ENCODE measurements around the gene GRM5. TPM values are rescaled to one million over a fixed set of nuclear protein-coding genes. Genes with fewer than 3 reads are reported as not detected.
"Not testable (repeated sequence)": the region's sequence is repeated elsewhere in the genome, so short reads cannot be mapped to it uniquely, and the experiment has no call there.

Gene GRM5
- polyA plus RNA-seq, 2 donors, result 0.02 TPM; not detected in 1

DNA sequence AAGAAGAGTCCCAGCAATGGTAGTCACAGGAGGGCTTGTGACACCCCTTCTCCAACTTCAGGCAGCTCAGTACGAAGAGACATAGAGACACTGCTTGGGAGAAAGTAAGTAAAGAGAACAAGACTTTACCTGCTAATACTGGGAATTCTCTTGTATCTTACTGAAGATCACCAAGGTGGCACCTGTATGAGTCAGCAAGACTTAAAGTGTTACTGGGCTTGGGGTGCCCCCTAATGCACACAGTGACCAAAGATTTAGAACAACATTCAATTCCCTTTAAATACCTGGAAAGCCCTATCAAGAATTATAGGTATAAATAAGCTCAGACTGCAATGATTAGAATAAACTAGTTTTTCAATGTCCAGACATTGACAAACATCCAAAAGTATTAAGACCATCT is 148.7 kb downstream of the GRM5 start:
- H3K36me3 ChIP-seq (ENCODE audit: control insufficient read depth in 2 of 2, insufficient read depth in 2 of 2, low read length in 1 of 2); H3K9me3 ChIP-seq (ENCODE audit: control insufficient read depth in 2 of 2, insufficient read depth in 1 of 2, low read depth in 1 of 2, low read length in 1 of 2); H3K4me3 ChIP-seq (ENCODE audit: low read depth in 1 of 2, low read length in 2 of 2); H3K27ac ChIP-seq (ENCODE audit: low read depth in 2 of 2, low read length in 1 of 2); H3K4me1 ChIP-seq (ENCODE audit: control insufficient read depth in 2 of 2, insufficient read depth in 2 of 2, low read length in 1 of 2); H3K27me3 ChIP-seq (ENCODE audit: control insufficient read depth in 1 of 2, insufficient read depth in 2 of 2, low read length in 2 of 2): not testable (repeated sequence)
- 69 to 83% methylated on average over 1 of the region's 1 CpG for WGBS, 2 donors

DNA sequence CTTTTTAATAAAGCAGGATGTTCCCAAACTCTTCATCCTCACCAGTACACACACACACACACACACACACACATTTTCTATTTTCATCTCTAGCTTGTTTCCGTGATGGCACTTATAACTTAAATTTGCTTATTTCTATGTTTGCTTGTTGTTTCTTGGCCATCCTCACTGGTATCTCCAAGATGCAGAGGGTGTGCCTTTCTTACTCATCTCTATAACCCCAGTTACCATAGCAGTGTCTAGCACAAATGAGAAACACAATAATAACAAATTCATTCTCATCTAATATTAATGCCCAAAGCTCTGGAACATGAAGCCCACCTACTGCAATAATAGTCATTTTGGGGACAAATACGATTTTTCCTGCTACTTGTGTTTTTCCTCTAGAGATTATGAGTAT is 156.3 kb downstream of the GRM5 start:
- no peaks in the 10 kb centered on the region for H3K27me3 ChIP-seq (ENCODE audit: control insufficient read depth in 1 of 2, insufficient read depth in 2 of 2, low read length in 2 of 2)
- no peak overlapping the region for H3K4me3 ChIP-seq (ENCODE audit: low read depth in 1 of 2, low read length in 2 of 2)
- no peaks in the 10 kb centered on the region for H3K36me3 ChIP-seq (ENCODE audit: control insufficient read depth in 2 of 2, insufficient read depth in 2 of 2, low read length in 1 of 2)
- H3K4me1 ChIP-seq (ENCODE audit: control insufficient read depth in 2 of 2, insufficient read depth in 2 of 2, low read length in 1 of 2), result no peaks in the 10 kb centered on the region
- WGBS, 2 donors, result 81 to 90% methylated on average over 2 of the region's 2 CpGs
- no peaks in the 10 kb centered on the region for H3K9me3 ChIP-seq (ENCODE audit: control insufficient read depth in 2 of 2, insufficient read depth in 1 of 2, low read depth in 1 of 2, low read length in 1 of 2)
- no peak overlapping the region for H3K27ac ChIP-seq (ENCODE audit: low read depth in 2 of 2, low read length in 1 of 2)

DNA sequence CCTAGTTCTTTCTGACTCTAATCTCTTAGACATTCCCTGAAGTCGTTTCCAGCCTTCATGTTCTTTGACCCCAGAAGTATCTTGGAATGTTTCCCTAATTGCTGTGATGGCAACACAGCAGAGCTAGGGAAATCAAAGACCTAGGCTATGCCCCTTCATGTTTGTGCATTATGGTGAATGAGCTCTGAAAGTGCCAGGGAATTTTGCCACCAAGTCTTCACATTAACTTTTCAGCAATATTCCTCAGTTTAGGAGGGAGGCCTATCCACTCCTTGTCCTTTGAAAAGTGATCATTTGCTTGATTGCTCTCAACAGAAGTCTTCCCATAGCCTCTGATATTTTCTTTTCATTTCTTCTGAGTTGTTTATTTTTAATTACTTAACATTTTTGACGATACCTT is 164.3 kb downstream of the GRM5 start:
- not testable (repeated sequence) for H3K36me3 ChIP-seq (ENCODE audit: control insufficient read depth in 2 of 2, insufficient read depth in 2 of 2, low read length in 1 of 2); H3K4me3 ChIP-seq (ENCODE audit: low read depth in 1 of 2, low read length in 2 of 2); H3K27me3 ChIP-seq (ENCODE audit: control insufficient read depth in 1 of 2, insufficient read depth in 2 of 2, low read length in 2 of 2); H3K27ac ChIP-seq (ENCODE audit: low read depth in 2 of 2, low read length in 1 of 2); H3K9me3 ChIP-seq (ENCODE audit: control insufficient read depth in 2 of 2, insufficient read depth in 1 of 2, low read depth in 1 of 2, low read length in 1 of 2); H3K4me1 ChIP-seq (ENCODE audit: control insufficient read depth in 2 of 2, insufficient read depth in 2 of 2, low read length in 1 of 2)
- WGBS, 2 donors, result 42 to 54% methylated on average over 2 of the region's 2 CpGs

DNA sequence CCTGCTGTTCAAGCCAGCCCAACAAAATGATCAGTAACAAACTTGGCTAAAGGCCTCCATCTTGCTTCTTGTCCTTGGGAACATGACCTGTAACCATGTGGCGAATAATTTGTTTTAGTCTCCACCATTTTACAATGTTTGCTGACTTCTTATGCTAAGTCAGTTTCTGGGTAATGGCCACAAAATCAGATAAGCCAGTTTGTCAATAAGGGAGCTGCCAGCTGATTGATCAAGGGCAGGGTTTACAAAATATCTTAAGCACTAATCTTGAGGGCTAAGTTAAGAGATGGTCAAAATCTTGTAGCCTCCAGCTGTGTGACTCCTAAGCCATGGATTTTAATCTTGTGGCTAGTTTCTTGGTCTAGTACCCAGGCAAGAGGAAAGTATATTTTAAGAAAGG is 176.9 kb downstream of the GRM5 start:
- WGBS, 2 donors, result 79 to 92% methylated on average over 1 of the region's 1 CpG
- H3K27me3 ChIP-seq (ENCODE audit: control insufficient read depth in 1 of 2, insufficient read depth in 2 of 2, low read length in 2 of 2); H3K4me3 ChIP-seq (ENCODE audit: low read depth in 1 of 2, low read length in 2 of 2); H3K9me3 ChIP-seq (ENCODE audit: control insufficient read depth in 2 of 2, insufficient read depth in 1 of 2, low read depth in 1 of 2, low read length in 1 of 2); H3K4me1 ChIP-seq (ENCODE audit: control insufficient read depth in 2 of 2, insufficient read depth in 2 of 2, low read length in 1 of 2); H3K36me3 ChIP-seq (ENCODE audit: control insufficient read depth in 2 of 2, insufficient read depth in 2 of 2, low read length in 1 of 2); H3K27ac ChIP-seq (ENCODE audit: low read depth in 2 of 2, low read length in 1 of 2): not testable (repeated sequence)

DNA sequence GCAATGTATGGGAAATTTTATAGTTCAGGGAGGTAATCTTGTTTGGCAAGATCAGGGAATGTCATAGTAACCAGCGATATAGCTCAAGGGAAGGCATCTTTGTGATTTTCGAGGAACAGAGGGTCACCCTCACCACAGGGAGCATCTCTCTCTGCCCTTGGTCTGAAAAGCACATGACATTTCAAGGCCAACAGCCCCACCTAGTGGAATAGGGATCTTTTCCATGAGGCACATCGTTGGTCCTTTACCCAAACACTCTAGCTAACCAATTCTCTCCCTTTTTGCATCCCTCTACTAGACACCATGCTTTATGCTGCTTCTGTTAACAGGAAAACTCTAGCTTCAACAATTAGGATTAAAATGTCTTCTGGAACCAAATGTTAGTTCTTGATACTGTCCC is 179.0 kb downstream of the GRM5 start:
- H3K27me3 ChIP-seq (ENCODE audit: control insufficient read depth in 1 of 2, insufficient read depth in 2 of 2, low read length in 2 of 2), result no peaks in the 10 kb centered on the region

DNA sequence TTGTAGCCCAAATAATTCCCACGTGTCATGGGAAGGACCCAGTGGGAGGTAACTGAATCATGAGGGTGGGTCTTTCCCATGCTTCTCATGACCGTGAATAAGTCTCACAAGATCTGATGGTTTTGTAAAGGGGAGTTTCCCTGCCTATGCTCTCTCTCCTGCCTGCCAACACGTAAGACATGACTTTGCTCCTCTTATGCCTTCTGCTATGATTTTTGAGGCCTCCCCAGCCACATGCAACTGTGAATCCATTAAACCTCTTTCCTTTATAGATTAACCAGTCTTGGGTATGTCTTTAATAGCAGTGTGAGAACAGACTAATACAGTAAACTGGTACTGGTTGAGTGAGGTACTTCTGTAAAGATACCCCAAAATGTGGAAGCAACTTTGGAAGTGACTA is 183.0 kb downstream of the GRM5 start:
- H3K4me3 ChIP-seq (ENCODE audit: low read depth in 1 of 2, low read length in 2 of 2); H3K27me3 ChIP-seq (ENCODE audit: control insufficient read depth in 1 of 2, insufficient read depth in 2 of 2, low read length in 2 of 2); H3K4me1 ChIP-seq (ENCODE audit: control insufficient read depth in 2 of 2, insufficient read depth in 2 of 2, low read length in 1 of 2); H3K27ac ChIP-seq (ENCODE audit: low read depth in 2 of 2, low read length in 1 of 2); H3K36me3 ChIP-seq (ENCODE audit: control insufficient read depth in 2 of 2, insufficient read depth in 2 of 2, low read length in 1 of 2); H3K9me3 ChIP-seq (ENCODE audit: control insufficient read depth in 2 of 2, insufficient read depth in 1 of 2, low read depth in 1 of 2, low read length in 1 of 2): not testable (repeated sequence)
- 80 to 81% methylated on average over 3 of the region's 3 CpGs for WGBS, 2 donors

More for the DNA sequence above, 179.0 kb downstream of the GRM5 start:
- 54 to 58% methylated on average over 3 of the region's 3 CpGs for WGBS, 2 donors
- H3K9me3 ChIP-seq (ENCODE audit: control insufficient read depth in 2 of 2, insufficient read depth in 1 of 2, low read depth in 1 of 2, low read length in 1 of 2), result peaks cover 0 to 3% of the 10 kb centered on the region in 2 donors
- no peak overlapping the region for H3K27ac ChIP-seq (ENCODE audit: low read depth in 2 of 2, low read length in 1 of 2)
- no peak overlapping the region for H3K4me3 ChIP-seq (ENCODE audit: low read depth in 1 of 2, low read length in 2 of 2)
- H3K36me3 ChIP-seq (ENCODE audit: control insufficient read depth in 2 of 2, insufficient read depth in 2 of 2, low read length in 1 of 2), result no peaks in the 10 kb centered on the region
- H3K4me1 ChIP-seq (ENCODE audit: control insufficient read depth in 2 of 2, insufficient read depth in 2 of 2, low read length in 1 of 2), result no peaks in the 10 kb centered on the region

DNA sequence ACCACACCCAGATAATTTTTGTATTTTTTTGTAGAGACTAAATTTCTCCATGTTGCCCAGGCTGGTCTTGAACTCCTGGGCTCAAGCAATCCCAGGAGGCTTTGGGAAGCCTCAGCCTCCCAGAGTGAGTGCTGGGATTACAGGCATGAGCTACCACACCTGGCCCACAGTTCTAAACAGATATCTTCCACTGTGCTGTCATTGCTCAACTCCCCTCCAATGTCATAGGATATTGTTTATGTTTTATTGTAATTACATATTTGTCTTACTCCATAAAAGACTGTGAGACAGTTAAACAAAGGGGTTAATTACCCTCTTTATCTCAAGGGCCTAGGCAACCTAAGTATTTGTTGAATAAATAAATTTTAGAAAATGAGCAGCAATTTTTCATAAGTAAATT is 204.2 kb downstream of the GRM5 start:
- H3K27ac ChIP-seq (ENCODE audit: low read depth in 2 of 2, low read length in 1 of 2), result no peak overlapping the region

DNA sequence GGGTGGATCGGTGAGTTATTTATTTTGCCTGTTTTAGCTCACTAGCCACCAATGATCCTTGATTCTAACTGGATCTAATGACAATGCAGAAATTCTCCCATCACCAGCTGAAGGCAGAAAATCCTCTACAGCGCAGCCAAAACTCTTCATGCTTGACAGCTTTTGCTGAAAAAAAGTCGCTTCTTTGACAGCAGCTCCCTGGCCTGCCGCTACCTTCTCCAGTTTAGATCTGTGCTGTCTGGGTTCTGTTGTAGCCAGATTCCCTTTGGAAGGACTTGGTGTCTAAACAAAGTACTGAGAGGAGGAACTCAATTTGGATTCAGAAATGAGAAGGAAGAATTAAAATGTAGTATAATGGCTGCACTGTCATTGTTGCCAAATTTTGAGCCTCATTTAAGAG is 205.4 kb downstream of the GRM5 start:
- not testable (repeated sequence) for H3K4me3 ChIP-seq (ENCODE audit: low read depth in 1 of 2, low read length in 2 of 2); H3K36me3 ChIP-seq (ENCODE audit: control insufficient read depth in 2 of 2, insufficient read depth in 2 of 2, low read length in 1 of 2); H3K27ac ChIP-seq (ENCODE audit: low read depth in 2 of 2, low read length in 1 of 2); H3K9me3 ChIP-seq (ENCODE audit: control insufficient read depth in 2 of 2, insufficient read depth in 1 of 2, low read depth in 1 of 2, low read length in 1 of 2); H3K27me3 ChIP-seq (ENCODE audit: control insufficient read depth in 1 of 2, insufficient read depth in 2 of 2, low read length in 2 of 2); H3K4me1 ChIP-seq (ENCODE audit: control insufficient read depth in 2 of 2, insufficient read depth in 2 of 2, low read length in 1 of 2)
- WGBS, 2 donors, result 45 to 49% methylated on average over 4 of the region's 4 CpGs

More for the DNA sequence above, 204.2 kb downstream of the GRM5 start:
- Histone ChIP-seq H3K9me3 (ENCODE audit: control insufficient read depth in 2 of 2, insufficient read depth in 1 of 2, low read depth in 1 of 2, low read length in 1 of 2) (no peaks in the 10 kb centered on the region), H3K4me3 (ENCODE audit: low read depth in 1 of 2, low read length in 2 of 2) (no peak overlapping the region), H3K27me3 (ENCODE audit: control insufficient read depth in 1 of 2, insufficient read depth in 2 of 2, low read length in 2 of 2) (no peaks in the 10 kb centered on the region), H3K36me3 (ENCODE audit: control insufficient read depth in 2 of 2, insufficient read depth in 2 of 2, low read length in 1 of 2) (no peaks in the 10 kb centered on the region), H3K4me1 (ENCODE audit: control insufficient read depth in 2 of 2, insufficient read depth in 2 of 2, low read length in 1 of 2) (no peaks in the 10 kb centered on the region)

DNA sequence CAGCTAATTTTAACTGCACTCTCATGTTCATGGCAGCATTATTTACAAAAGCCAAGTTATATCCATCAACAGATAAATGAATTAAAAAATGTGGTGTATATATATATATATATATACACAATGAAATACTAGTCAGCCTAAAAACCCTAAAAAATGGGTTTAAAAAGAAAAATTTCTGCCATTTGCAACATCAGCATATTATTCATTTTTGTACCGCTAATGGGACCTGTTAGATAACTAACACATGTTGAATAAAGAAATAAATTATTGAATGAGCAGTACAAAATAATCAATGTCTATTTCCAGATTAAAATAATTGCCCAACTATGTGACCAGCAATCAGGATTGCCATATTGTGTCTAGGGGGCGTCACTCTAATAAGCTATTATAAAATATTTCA is 211.8 kb downstream of the GRM5 start:
- WGBS, 2 donors, result 92 to 93% methylated on average over 2 of the region's 2 CpGs
- not testable (repeated sequence) for H3K27ac ChIP-seq (ENCODE audit: low read depth in 2 of 2, low read length in 1 of 2); H3K36me3 ChIP-seq (ENCODE audit: control insufficient read depth in 2 of 2, insufficient read depth in 2 of 2, low read length in 1 of 2); H3K27me3 ChIP-seq (ENCODE audit: control insufficient read depth in 1 of 2, insufficient read depth in 2 of 2, low read length in 2 of 2); H3K9me3 ChIP-seq (ENCODE audit: control insufficient read depth in 2 of 2, insufficient read depth in 1 of 2, low read depth in 1 of 2, low read length in 1 of 2); H3K4me1 ChIP-seq (ENCODE audit: control insufficient read depth in 2 of 2, insufficient read depth in 2 of 2, low read length in 1 of 2); H3K4me3 ChIP-seq (ENCODE audit: low read depth in 1 of 2, low read length in 2 of 2)

DNA sequence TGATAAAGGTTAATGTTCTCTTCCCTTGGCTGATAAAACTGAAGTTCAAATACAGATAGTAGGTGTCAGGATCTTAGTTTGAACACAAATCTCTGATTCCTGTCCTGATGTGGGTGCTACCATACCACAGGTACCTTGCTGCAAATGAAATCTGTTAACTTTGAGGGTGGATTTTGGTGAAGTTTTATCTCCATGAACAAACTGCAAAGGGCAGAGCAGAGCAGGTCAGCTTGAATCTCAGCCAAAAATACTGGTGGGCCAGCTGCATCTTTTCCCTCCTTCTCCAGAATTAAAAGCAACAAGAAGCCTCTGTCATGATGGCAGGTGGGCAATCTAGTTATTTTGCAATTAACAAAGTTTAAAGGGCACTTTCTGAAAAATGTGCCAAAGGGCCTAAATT is 214.2 kb downstream of the GRM5 start:
- H3K36me3 ChIP-seq (ENCODE audit: control insufficient read depth in 2 of 2, insufficient read depth in 2 of 2, low read length in 1 of 2); H3K9me3 ChIP-seq (ENCODE audit: control insufficient read depth in 2 of 2, insufficient read depth in 1 of 2, low read depth in 1 of 2, low read length in 1 of 2); H3K4me1 ChIP-seq (ENCODE audit: control insufficient read depth in 2 of 2, insufficient read depth in 2 of 2, low read length in 1 of 2); H3K27ac ChIP-seq (ENCODE audit: low read depth in 2 of 2, low read length in 1 of 2); H3K4me3 ChIP-seq (ENCODE audit: low read depth in 1 of 2, low read length in 2 of 2); H3K27me3 ChIP-seq (ENCODE audit: control insufficient read depth in 1 of 2, insufficient read depth in 2 of 2, low read length in 2 of 2): not testable (repeated sequence)

DNA sequence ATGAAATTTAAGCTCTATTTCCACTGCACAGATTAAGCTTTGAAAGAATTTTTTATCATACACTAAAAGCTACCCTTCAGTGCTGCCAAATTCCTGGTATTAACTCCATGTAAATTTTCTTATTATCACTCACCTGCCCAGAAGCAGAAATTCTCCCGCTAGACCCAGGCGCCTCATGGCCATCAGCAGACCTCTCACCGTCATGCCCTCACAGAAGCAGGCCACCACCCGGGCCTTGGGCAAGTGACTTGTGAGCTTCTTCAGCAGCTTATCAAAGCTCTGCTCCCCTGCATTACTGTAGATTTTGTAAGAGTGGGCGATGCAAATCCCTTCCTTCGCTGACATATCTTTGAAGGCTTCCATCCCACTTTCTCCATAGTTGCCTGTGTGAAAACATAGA is 216.0 kb downstream of the GRM5 start:
- WGBS, 2 donors, result 86 to 94% methylated on average over 4 of the region's 6 CpGs
- H3K4me1 ChIP-seq (ENCODE audit: control insufficient read depth in 2 of 2, insufficient read depth in 2 of 2, low read length in 1 of 2); H3K27ac ChIP-seq (ENCODE audit: low read depth in 2 of 2, low read length in 1 of 2); H3K27me3 ChIP-seq (ENCODE audit: control insufficient read depth in 1 of 2, insufficient read depth in 2 of 2, low read length in 2 of 2); H3K9me3 ChIP-seq (ENCODE audit: control insufficient read depth in 2 of 2, insufficient read depth in 1 of 2, low read depth in 1 of 2, low read length in 1 of 2); H3K4me3 ChIP-seq (ENCODE audit: low read depth in 1 of 2, low read length in 2 of 2); H3K36me3 ChIP-seq (ENCODE audit: control insufficient read depth in 2 of 2, insufficient read depth in 2 of 2, low read length in 1 of 2): not testable (repeated sequence)

Data from esophagus (tissue), 2 donors.